ENCODE data around the gene TRMO. TPM values are rescaled to one million over a fixed set of nuclear protein-coding genes. Genes with fewer than 3 reads are reported as not detected.

Gene TRMO
- total and polyA plus RNA-seq, 2 experiments from 2014 or later = 5.0 to 6.4 TPM

GRCh38 chr9:97889941-97890887, 32.1 kb downstream of the TRMO start:
- H3K4me1 ChIP-seq (ENCODE audit: insufficient read depth) = no peaks in the 10 kb centered on the region
- Mint-ChIP-seq H3K27ac (no peak overlapping the region; the same call in 1 of the 2 replicates), H3K4me1 (peaks cover 7% of the 10 kb centered on the region; the same call in 2 of the 3 replicates), H3K4me3 (no peak overlapping the region), H3K36me3 (ENCODE audit: low read depth) (no peaks in the 10 kb centered on the region), H3K9me3 (no peaks in the 10 kb centered on the region), H3K27me3 (ENCODE audit: insufficient read depth, low read depth, poor library complexity) (peaks cover 13% of the 10 kb centered on the region)
- H3K36me3 ChIP-seq (ENCODE audit: insufficient read depth) = no peaks in the 10 kb centered on the region
- no peak overlapping the region for H3K4me3 ChIP-seq
- no peaks in the 10 kb centered on the region for H3K27me3 ChIP-seq (ENCODE audit: insufficient read depth)
- ATAC-seq (peak; percentile 88), DNase-seq (ENCODE audit: low spot score) (peak; percentile 72)
- no peaks in the 10 kb centered on the region for H3F3A ChIP-seq (replicated peaks; ENCODE audit: low read depth)
- TF ChIP-seq, protein P1, sequence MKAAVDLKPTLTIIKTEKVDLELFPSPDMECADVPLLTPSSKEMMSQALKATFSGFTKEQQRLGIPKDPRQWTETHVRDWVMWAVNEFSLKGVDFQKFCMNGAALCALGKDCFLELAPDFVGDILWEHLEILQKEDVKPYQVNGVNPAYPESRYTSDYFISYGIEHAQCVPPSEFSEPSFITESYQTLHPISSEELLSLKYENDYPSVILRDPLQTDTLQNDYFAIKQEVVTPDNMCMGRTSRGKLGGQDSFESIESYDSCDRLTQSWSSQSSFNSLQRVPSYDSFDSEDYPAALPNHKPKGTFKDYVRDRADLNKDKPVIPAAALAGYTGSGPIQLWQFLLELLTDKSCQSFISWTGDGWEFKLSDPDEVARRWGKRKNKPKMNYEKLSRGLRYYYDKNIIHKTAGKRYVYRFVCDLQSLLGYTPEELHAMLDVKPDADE (IDR thresholded peaks at IDR 0.05) = no peak
- peak; percentile 82 to 97 for TF ChIP-seq CTCF (conservative IDR thresholded peaks at IDR 0.05; ENCODE audit: low read depth in 2 of 2)
- H3K4me2 ChIP-seq = no peak overlapping the region
- H4K20me1 ChIP-seq (replicated peaks; ENCODE audit: insufficient read depth) = no peaks in the 10 kb centered on the region; the same call in 1 of the 2 replicates
- no peaks in the 10 kb centered on the region for H3K9me2 ChIP-seq (ENCODE audit: insufficient read depth)
- no peak overlapping the region for H3K27ac ChIP-seq (ENCODE audit: low read depth)
- H2AFZ ChIP-seq = peak overlapping the region; percentile 70; the same call in 1 of the 2 replicates
- H3K79me2 ChIP-seq (replicated peaks; ENCODE audit: insufficient read depth) = no peaks in the 10 kb centered on the region

- Histone ChIP-seq H3K36me3 (ENCODE audit: insufficient read depth) (no peaks in the 10 kb centered on the region), H3K79me2 (replicated peaks; ENCODE audit: insufficient read depth) (no peaks in the 10 kb centered on the region), H3K4me3 (no peak overlapping the region), H3K27me3 (ENCODE audit: insufficient read depth) (no peaks in the 10 kb centered on the region), H3F3A (replicated peaks; ENCODE audit: low read depth) (no peaks in the 10 kb centered on the region), H3K27ac (ENCODE audit: low read depth) (no peak overlapping the region), H4K20me1 (replicated peaks; ENCODE audit: insufficient read depth) (no peaks in the 10 kb centered on the region), H3K4me2 (no peak overlapping the region), H3K4me1 (ENCODE audit: insufficient read depth) (no peaks in the 10 kb centered on the region), H2AFZ (no peak overlapping the region), H3K9me2 (ENCODE audit: insufficient read depth) (no peaks in the 10 kb centered on the region)
- Mint-ChIP-seq H3K36me3 (ENCODE audit: low read depth) (no peaks in the 10 kb centered on the region), H3K4me3 (no peak overlapping the region), H3K4me1 (no peaks in the 10 kb centered on the region; the same call in 1 of the 3 replicates), H3K27me3 (ENCODE audit: insufficient read depth, low read depth, poor library complexity) (no peaks in the 10 kb centered on the region), H3K27ac (no peak overlapping the region), H3K9me3 (no peaks in the 10 kb centered on the region)
- no peak for TF ChIP-seq EZH2phosphoT487 (IDR thresholded peaks at IDR 0.05; ENCODE audit: unreplicated experiment)
- TF ChIP-seq, protein P1 (IDR thresholded peaks at IDR 0.05) = no peak
- TF ChIP-seq JUNB (IDR thresholded peaks at IDR 0.05; ENCODE audit: unreplicated experiment) = no peak
- no peak for TF ChIP-seq ZNF331 (CRISPR knock-in tag; IDR thresholded peaks at IDR 0.05; ENCODE audit: low read depth)
- TF ChIP-seq NANOG (IDR thresholded peaks at IDR 0.05; ENCODE audit: borderline replicate concordance) = no peak
- ATAC-seq (no peak), DNase-seq (ENCODE audit: low spot score) (no peak)
These were observed 42.0 kb downstream of the TRMO start for GRCh38 chr9:97880336-97880735.

Measured in GM23338 (cell line).